GM12801 (cell line): ENCODE measurements around the gene HOXC10.

Experiments
- CTCF ChIP-seq: IDR thresholded peaks from one replicate; pipeline ENCODE4 v1.5.1; 2011; ENCODE audit warnings: control low read depth; ENCODE audit not compliant: insufficient read length; ENCODE audit errors: extremely low read depth

The HOXC10 gene

GRCh38 chr12:53963434-53964314 is 21.3 kb upstream of the HOXC10 start:
- TF ChIP-seq CTCF, result no peak

GRCh38 chr12:53964315-53964713 is 20.6 kb upstream of the HOXC10 start:
- TF ChIP-seq CTCF, result no peak

- TF ChIP-seq CTCF, result no peak
These were observed 19.5 kb upstream of the HOXC10 start for GRCh38 chr12:53965281-53966084.

- TF ChIP-seq CTCF, result no peak
These were observed 18.9 kb upstream of the HOXC10 start for GRCh38 chr12:53966085-53966384.

- no peak for TF ChIP-seq CTCF
These were observed 18.4 kb upstream of the HOXC10 start for GRCh38 chr12:53966385-53967133.

- no peak for TF ChIP-seq CTCF
These were observed 17.5 kb upstream of the HOXC10 start for GRCh38 chr12:53967421-53967925.
